Liver (tissue), 3 donors: ENCODE measurements around the gene FYB1.

Source experiments
- EGR1 ChIP-seq, 2 donors: IDR thresholded peaks; 2 replicates each; pipeline ENCODE4 v1.6.1; 2016 to 2018; ENCODE audit warnings: antibody characterized with exemption in 2 of 2, low read depth in 2 of 2
- GABPA ChIP-seq, 2 donors: IDR thresholded peaks in 1 of 2; conservative IDR thresholded peaks in 1 of 2; 2 replicates each; pipeline ENCODE4 v1.6.1; 2016; ENCODE audit warnings: antibody characterized with exemption in 2 of 2, mild to moderate bottlenecking in 1 of 2, moderate library complexity in 1 of 2
- RAD21 ChIP-seq, 2 donors: IDR thresholded peaks; 2 replicates each; pipeline ENCODE4 v1.6.1; 2016; ENCODE audit warnings: antibody characterized with exemption in 2 of 2, mild to moderate bottlenecking in 2 of 2
- TF ChIP-seq, protein P1 (sequence below): IDR thresholded peaks from 2 replicates; pipeline ENCODE4 v1.6.1; 2016; ENCODE audit warnings: antibody characterized with exemption, mild to moderate bottlenecking
- TF ChIP-seq, protein P2 (sequence below): fragments of 150-350 bp; IDR thresholded peaks from 2 replicates; pipeline ENCODE4 v1.5.1; 2017; ENCODE audit warnings: improper control_type of control experiment, low read depth, low read length; ENCODE audit not compliant: missing input control
- donor health status: healthy.
- donor health status: healthy.

DNA sequence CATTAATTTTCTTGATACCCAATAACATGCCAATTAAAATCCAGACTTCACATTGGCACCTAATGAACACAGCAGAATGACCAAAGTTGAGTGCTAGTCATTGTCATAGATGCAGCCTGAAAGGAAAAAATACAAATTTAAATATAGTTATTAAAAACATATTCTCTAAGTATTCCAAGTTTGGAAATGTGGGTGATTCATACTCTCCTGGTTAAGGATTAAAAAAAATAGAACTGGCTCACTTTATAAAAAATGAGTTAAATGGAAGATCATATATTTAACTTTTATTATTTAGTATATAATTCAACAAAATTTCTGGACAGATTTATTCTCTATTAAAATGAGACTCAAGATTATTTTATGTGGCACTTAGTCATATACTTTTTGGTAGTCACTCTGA is 112.0 kb downstream of the FYB1 start:
- TF ChIP-seq, protein P1, sequence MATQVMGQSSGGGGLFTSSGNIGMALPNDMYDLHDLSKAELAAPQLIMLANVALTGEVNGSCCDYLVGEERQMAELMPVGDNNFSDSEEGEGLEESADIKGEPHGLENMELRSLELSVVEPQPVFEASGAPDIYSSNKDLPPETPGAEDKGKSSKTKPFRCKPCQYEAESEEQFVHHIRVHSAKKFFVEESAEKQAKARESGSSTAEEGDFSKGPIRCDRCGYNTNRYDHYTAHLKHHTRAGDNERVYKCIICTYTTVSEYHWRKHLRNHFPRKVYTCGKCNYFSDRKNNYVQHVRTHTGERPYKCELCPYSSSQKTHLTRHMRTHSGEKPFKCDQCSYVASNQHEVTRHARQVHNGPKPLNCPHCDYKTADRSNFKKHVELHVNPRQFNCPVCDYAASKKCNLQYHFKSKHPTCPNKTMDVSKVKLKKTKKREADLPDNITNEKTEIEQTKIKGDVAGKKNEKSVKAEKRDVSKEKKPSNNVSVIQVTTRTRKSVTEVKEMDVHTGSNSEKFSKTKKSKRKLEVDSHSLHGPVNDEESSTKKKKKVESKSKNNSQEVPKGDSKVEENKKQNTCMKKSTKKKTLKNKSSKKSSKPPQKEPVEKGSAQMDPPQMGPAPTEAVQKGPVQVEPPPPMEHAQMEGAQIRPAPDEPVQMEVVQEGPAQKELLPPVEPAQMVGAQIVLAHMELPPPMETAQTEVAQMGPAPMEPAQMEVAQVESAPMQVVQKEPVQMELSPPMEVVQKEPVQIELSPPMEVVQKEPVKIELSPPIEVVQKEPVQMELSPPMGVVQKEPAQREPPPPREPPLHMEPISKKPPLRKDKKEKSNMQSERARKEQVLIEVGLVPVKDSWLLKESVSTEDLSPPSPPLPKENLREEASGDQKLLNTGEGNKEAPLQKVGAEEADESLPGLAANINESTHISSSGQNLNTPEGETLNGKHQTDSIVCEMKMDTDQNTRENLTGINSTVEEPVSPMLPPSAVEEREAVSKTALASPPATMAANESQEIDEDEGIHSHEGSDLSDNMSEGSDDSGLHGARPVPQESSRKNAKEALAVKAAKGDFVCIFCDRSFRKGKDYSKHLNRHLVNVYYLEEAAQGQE = no peak
- TF ChIP-seq, protein P2, sequence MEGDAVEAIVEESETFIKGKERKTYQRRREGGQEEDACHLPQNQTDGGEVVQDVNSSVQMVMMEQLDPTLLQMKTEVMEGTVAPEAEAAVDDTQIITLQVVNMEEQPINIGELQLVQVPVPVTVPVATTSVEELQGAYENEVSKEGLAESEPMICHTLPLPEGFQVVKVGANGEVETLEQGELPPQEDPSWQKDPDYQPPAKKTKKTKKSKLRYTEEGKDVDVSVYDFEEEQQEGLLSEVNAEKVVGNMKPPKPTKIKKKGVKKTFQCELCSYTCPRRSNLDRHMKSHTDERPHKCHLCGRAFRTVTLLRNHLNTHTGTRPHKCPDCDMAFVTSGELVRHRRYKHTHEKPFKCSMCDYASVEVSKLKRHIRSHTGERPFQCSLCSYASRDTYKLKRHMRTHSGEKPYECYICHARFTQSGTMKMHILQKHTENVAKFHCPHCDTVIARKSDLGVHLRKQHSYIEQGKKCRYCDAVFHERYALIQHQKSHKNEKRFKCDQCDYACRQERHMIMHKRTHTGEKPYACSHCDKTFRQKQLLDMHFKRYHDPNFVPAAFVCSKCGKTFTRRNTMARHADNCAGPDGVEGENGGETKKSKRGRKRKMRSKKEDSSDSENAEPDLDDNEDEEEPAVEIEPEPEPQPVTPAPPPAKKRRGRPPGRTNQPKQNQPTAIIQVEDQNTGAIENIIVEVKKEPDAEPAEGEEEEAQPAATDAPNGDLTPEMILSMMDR = no peak
- TF ChIP-seq RAD21 (IDR thresholded peaks at IDR 0.05) = no peak
- no peak for TF ChIP-seq GABPA (IDR thresholded peaks at IDR 0.05 in 1 of 2, conservative IDR thresholded peaks at IDR 0.05 in 1 of 2)
- no peak for TF ChIP-seq EGR1 (IDR thresholded peaks at IDR 0.05; ENCODE audit: low read depth in 2 of 2)
